Measurements from ENCODE around the gene ANKRD31.

GRCh38 chr5:75200776-75201175 lies 35.9 kb downstream of the ANKRD31 start:
- TF ChIP-seq CTCF (conservative IDR thresholded peaks at IDR 0.05; ENCODE audit: low read depth, low read length) (no peak), EZH2 (IDR thresholded peaks at IDR 0.05; ENCODE audit: low read length, unreplicated experiment) (no peak), EZH2phosphoT487 (IDR thresholded peaks at IDR 0.05; ENCODE audit: borderline replicate concordance, low read length) (no peak)

Data from PC-3 (cell line).